CD4-positive, alpha-beta memory T cell (primary cell): ENCODE data around the gene IGFBP1. TPM values are rescaled to one million over a fixed set of nuclear protein-coding genes. Genes with fewer than 3 reads are reported as not detected.
"Not testable (repeated sequence)": the region's sequence is repeated elsewhere in the genome, so short reads cannot be mapped to it uniquely, and the experiment has no call there.

Experiments used
- CTCF ChIA-PET: fragments of 350-600 bp; sonication (Branson Sonifier 250); formaldehyde crosslinking; loops from one replicate; lab custom pipeline; 2021; ENCODE audit warnings: inconsistent platforms; ENCODE audit not compliant: partially characterized antibody; lab: Charles Lee
- POLR2A ChIA-PET: fragments of 350-600 bp; sonication (Branson Sonifier 250); formaldehyde crosslinking; loops from one replicate; lab custom pipeline; 2021; ENCODE audit not compliant: partially characterized antibody; lab: Charles Lee
- DNase-seq, 5 donors: peaks; one replicate each; pipeline versions ENCODE4 v3.0.0 to v3.0.0-alpha.2; 2020 to 2022; ENCODE audit warnings: mixed read lengths in 1 of 5
- H3K27ac ChIP-seq: one replicate; pipeline ENCODE4 v1.7.0; 2013; ENCODE audit warnings: low read depth, low read length
- H3K27me3 ChIP-seq: 2 replicates; pipeline ENCODE4 v1.7.0; 2013; ENCODE audit warnings: mild to moderate bottlenecking, low read length, moderate library complexity; ENCODE audit not compliant: insufficient read depth
- H3K36me3 ChIP-seq: 2 replicates; pipeline ENCODE4 v1.7.0; 2013; ENCODE audit warnings: mild to moderate bottlenecking, low read length, moderate library complexity; ENCODE audit not compliant: insufficient read depth
- H3K4me1 ChIP-seq: 2 replicates; pipeline ENCODE4 v1.7.0; 2013; ENCODE audit warnings: mild to moderate bottlenecking, low read length, moderate library complexity; ENCODE audit not compliant: insufficient read depth
- H3K4me3 ChIP-seq, 2 donors: one replicate each; pipeline ENCODE4 v1.7.0; 2013; ENCODE audit warnings: low read length in 2 of 2, mild to moderate bottlenecking in 1 of 2
- H3K9me3 ChIP-seq, 2 donors: one replicate each; pipeline ENCODE4 v1.7.0; 2013; ENCODE audit warnings: low read length in 2 of 2, control low read depth in 1 of 2; ENCODE audit not compliant: control insufficient read depth in 1 of 2
- H3K27ac Mint-ChIP-seq, 7 donors: one replicate each; pipeline ENCODE4 v1.8.0; 2020 to 2021; ENCODE audit warnings: mixed read lengths in 7 of 7, mild to moderate bottlenecking in 6 of 7, inconsistent platforms in 3 of 7, moderate library complexity in 3 of 7
- H3K27me3 Mint-ChIP-seq, 2 donors: one replicate each; pipeline ENCODE4 v1.8.0; 2020 to 2021; ENCODE audit warnings: mixed read lengths in 2 of 2
- H3K36me3 Mint-ChIP-seq, 2 donors: one replicate each; pipeline ENCODE4 v1.8.0; 2020 to 2021; ENCODE audit warnings: mixed read lengths in 2 of 2, inconsistent platforms in 1 of 2, mild to moderate bottlenecking in 1 of 2
- H3K4me1 Mint-ChIP-seq, 4 donors: one replicate each; pipeline ENCODE4 v1.8.0; 2020 to 2021; ENCODE audit warnings: mixed read lengths in 4 of 4, mild to moderate bottlenecking in 1 of 4
- H3K4me3 Mint-ChIP-seq, 8 donors: one replicate each; pipeline ENCODE4 v1.8.0; 2020 to 2021; ENCODE audit warnings: mixed read lengths in 8 of 8, mild to moderate bottlenecking in 7 of 8, moderate library complexity in 6 of 8, inconsistent platforms in 3 of 8
- H3K9me3 Mint-ChIP-seq, 8 donors: one replicate each; pipeline ENCODE4 v1.8.0; 2020 to 2021; ENCODE audit warnings: mixed read lengths in 8 of 8, mild to moderate bottlenecking in 5 of 8, inconsistent platforms in 3 of 8, moderate library complexity in 1 of 8
- intact Hi-C: fragments of 100-400 bp; cut with micrococcal nuclease; formaldehyde crosslinking; loops from one replicate; pipeline ENCODE4 v1.15.1; 2023
- polyA plus RNA-seq, 2 donors: library from polyadenylated mRNA; unstranded; fragments of 300-500 nt; fragmentation: Illumina TruSeq; gene quantifications; one replicate each; pipeline ENCODE4 v1.2.3, GENCODE V29; 2021
- total RNA-seq, 2 experiments: library from RNA; stranded (reverse); gene quantifications; one replicate each; pipeline ENCODE4 v1.2.3, GENCODE V29; 2021

Gene IGFBP1
- total and polyA plus RNA-seq, 4 experiments from 2014 or later = not detected

DNA sequence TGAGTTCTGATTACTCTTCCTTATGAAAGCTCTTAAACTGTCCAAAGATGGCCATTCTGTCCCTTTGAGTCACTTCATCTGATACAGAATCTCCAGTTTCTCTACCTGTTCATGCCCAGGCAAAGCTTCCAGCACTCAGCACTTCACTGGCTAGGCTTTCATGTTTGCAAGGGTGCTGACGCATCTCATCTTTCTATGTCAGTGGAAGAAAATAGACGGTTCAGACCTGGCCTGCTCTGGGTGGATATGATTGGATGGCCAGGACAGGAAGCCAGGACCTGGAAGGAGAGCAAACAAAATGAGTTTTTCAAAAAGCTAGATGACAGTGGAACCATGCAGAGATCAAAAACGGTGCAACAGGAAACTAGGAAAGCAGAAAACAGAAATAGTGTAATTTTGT is 32.6 kb upstream of the IGFBP1 start:
- DNase-seq, H3K27ac Mint-ChIP-seq, H3K9me3 Mint-ChIP-seq, H3K9me3 ChIP-seq, H3K4me1 ChIP-seq, H3K4me3 Mint-ChIP-seq, H3K36me3 Mint-ChIP-seq, H3K36me3 ChIP-seq, H3K27ac ChIP-seq, POLR2A ChIA-PET, H3K4me1 Mint-ChIP-seq, H3K27me3 ChIP-seq, H3K4me3 ChIP-seq, CTCF ChIA-PET: not testable (repeated sequence)
- intact Hi-C loops = loop anchor here (2.0 kb wide), 1 partner anchor 595 kb away; no protein-coding TSS in a partner anchor
- peaks cover 11 to 17% of the 10 kb centered on the region in 2 donors for H3K27me3 Mint-ChIP-seq

DNA sequence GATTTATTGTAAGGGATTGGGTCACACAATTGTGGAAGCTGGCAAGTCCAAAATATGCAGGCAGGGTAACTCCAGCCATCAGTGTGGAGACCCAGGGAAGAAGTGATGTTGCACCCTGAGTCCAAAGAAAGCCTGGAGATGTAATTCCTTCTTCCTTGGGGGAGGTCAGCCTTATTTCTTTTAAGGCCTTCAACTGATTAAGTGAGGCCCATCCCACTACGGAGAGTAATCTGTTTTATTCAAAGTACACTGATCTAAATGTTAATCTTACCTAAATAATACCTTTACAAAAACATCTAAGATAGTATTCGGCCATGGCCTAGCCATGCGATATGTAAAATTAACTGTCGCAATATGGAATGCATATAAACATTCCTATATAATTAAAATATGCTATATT is 31.4 kb upstream of the IGFBP1 start:
- H3K4me3 Mint-ChIP-seq, H3K4me3 ChIP-seq, H3K36me3 ChIP-seq, H3K27ac Mint-ChIP-seq, H3K4me1 ChIP-seq, H3K36me3 Mint-ChIP-seq, POLR2A ChIA-PET, DNase-seq, H3K27me3 ChIP-seq, intact Hi-C loops, H3K9me3 ChIP-seq, H3K9me3 Mint-ChIP-seq, H3K4me1 Mint-ChIP-seq, H3K27ac ChIP-seq: not testable (repeated sequence)
- CTCF ChIA-PET = interaction anchor here (0.6 kb wide), 1 partner anchor 15 kb away, joined by 3 read pairs; no protein-coding TSS in a partner anchor
- H3K27me3 Mint-ChIP-seq = peaks cover 14 to 20% of the 10 kb centered on the region in 2 donors

GRCh38 chr7:45863715-45864114 is 24.6 kb upstream of the IGFBP1 start:
- Histone ChIP-seq H3K27ac (no peak overlapping the region), H3K36me3 (no peaks in the 10 kb centered on the region), H3K4me1 (no peaks in the 10 kb centered on the region), H3K4me3 (no peak overlapping the region), H3K9me3 (no peaks in the 10 kb centered on the region), H3K27me3 (no peaks in the 10 kb centered on the region)
- no peaks in the 10 kb centered on the region for H3K4me1 Mint-ChIP-seq
- no peak overlapping the region for H3K4me3 Mint-ChIP-seq
- intact Hi-C loops = no loop called here
- H3K27me3 Mint-ChIP-seq = peaks cover 14 to 18% of the 10 kb centered on the region in 2 donors
- no peaks in the 10 kb centered on the region for H3K9me3 Mint-ChIP-seq
- no peaks in the 10 kb centered on the region for H3K36me3 Mint-ChIP-seq
- no peak overlapping the region for H3K27ac Mint-ChIP-seq
- ChIA-PET CTCF (interaction anchor here (1.2 kb wide), 1 partner anchor 9 kb away, joined by 4 read pairs; no protein-coding TSS in a partner anchor), POLR2A (no interaction called here)
- no peak for DNase-seq

GRCh38 chr7:45865594-45866410 is 22.5 kb upstream of the IGFBP1 start:
- POLR2A ChIA-PET = no interaction called here
- no peak for DNase-seq
- no peak overlapping the region for H3K4me3 Mint-ChIP-seq
- peaks cover 0 to 3% (median 0%) of the 10 kb centered on the region in 8 donors for H3K9me3 Mint-ChIP-seq
- H3K36me3 ChIP-seq = no peaks in the 10 kb centered on the region
- no peaks in the 10 kb centered on the region for H3K9me3 ChIP-seq
- intact Hi-C loops = no loop called here
- H3K4me1 Mint-ChIP-seq = no peaks in the 10 kb centered on the region
- H3K27ac ChIP-seq = no peak overlapping the region
- H3K27me3 Mint-ChIP-seq = peaks cover 10 to 17% of the 10 kb centered on the region in 2 donors
- no peak overlapping the region for H3K27ac Mint-ChIP-seq
- CTCF ChIA-PET = interaction anchor here (1.5 kb wide), 1 partner anchor 12 kb away, joined by 5 read pairs; no protein-coding TSS in a partner anchor
- H3K4me3 ChIP-seq = no peak overlapping the region
- H3K27me3 ChIP-seq = no peaks in the 10 kb centered on the region
- H3K36me3 Mint-ChIP-seq = no peaks in the 10 kb centered on the region
- H3K4me1 ChIP-seq = no peaks in the 10 kb centered on the region

DNA sequence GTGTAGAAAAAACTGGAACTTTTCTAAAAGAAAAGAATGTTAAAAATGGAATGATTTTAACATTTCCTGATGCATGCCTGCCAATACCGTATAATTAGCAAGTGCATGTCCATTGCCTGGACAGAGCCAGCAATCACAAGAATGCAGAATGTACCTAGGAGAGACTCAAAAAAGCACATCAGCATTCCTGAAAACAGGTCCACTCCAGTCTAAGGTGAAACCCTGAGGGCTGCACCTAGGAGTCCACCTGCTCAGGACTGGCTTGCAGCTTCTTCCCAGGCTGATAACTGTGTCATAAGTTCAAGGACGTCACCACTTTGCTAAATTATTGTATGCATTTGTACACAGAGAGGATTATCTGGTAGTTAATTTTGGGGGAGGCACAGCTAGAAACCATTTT is 20.8 kb upstream of the IGFBP1 start:
- intact Hi-C loops = no loop called here
- Histone ChIP-seq H3K36me3 (no peaks in the 10 kb centered on the region), H3K4me3 (no peak overlapping the region), H3K27ac (no peak overlapping the region), H3K9me3 (no peaks in the 10 kb centered on the region), H3K27me3 (no peaks in the 10 kb centered on the region), H3K4me1 (no peaks in the 10 kb centered on the region)
- CTCF ChIA-PET = no interaction called here
- Mint-ChIP-seq H3K27me3 (peaks cover 4 to 15% of the 10 kb centered on the region in 2 donors), H3K4me1 (no peaks in the 10 kb centered on the region), H3K4me3 (no peak overlapping the region), H3K9me3 (peaks cover 0 to 3% (median 0%) of the 10 kb centered on the region in 8 donors), H3K36me3 (no peaks in the 10 kb centered on the region), H3K27ac (no peak overlapping the region)
- POLR2A ChIA-PET = no interaction called here
- DNase-seq = no peak

GRCh38 chr7:45869426-45869825 is 18.9 kb upstream of the IGFBP1 start:
- Histone ChIP-seq H3K4me3 (no peak overlapping the region), H3K27me3 (no peaks in the 10 kb centered on the region), H3K27ac (no peak overlapping the region), H3K36me3 (no peaks in the 10 kb centered on the region), H3K4me1 (no peaks in the 10 kb centered on the region), H3K9me3 (no peaks in the 10 kb centered on the region)
- intact Hi-C loops = no loop called here
- POLR2A ChIA-PET = no interaction called here
- H3K36me3 Mint-ChIP-seq = no peaks in the 10 kb centered on the region
- DNase-seq = no peak
- H3K27ac Mint-ChIP-seq = no peak overlapping the region
- H3K27me3 Mint-ChIP-seq = peaks cover 3 to 12% of the 10 kb centered on the region in 2 donors
- no peak overlapping the region for H3K4me3 Mint-ChIP-seq
- CTCF ChIA-PET = no interaction called here
- H3K9me3 Mint-ChIP-seq = peaks cover 0 to 3% (median 0%) of the 10 kb centered on the region in 8 donors
- H3K4me1 Mint-ChIP-seq = no peaks in the 10 kb centered on the region

DNA sequence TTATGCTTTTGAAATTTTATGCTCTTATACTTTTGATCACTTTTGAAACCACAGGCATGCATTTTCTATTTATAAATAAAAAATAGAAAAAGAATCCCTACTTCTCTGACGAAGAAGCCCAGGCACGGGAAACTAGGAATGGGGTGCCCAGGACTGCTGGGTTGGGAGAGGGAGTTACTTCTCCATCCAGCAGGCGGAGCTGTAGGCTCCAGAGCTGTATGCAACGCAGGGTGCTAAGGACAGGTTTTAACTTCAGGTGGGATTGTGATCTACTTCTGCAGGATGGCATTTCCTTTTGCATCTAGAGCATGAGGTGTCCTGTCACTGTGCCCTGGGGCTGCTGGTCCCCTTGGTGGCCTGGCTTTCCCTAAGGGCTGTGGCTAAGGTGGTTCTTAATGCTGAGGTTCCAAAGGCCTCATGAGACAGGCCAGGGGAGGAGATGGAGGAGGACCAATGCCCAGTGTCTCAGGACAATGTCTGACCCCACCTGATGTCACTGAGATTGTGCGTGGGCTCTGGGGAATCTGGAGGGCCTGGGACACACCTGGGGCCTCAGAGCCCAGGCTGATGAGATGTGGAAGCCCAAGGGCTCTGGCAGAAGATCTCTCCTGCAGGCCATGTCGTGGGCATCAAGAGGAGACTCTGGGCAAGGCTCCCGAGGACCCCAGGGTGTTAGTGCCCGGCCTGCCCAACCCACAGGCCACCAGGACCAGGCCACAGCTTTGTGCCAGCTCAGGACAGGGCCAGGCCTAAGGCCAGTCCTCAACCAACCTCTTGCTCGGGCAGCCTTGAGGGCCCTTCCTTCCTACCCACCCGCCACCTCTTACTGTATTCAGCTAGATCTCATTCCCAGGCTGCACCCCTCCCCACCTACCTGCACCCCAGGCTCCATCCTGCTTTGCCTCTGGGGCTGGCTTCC is 15.9 kb upstream of the IGFBP1 start:
- intact Hi-C loops = no loop called here
- no peaks in the 10 kb centered on the region for H3K27me3 ChIP-seq
- no peak overlapping the region for H3K4me3 Mint-ChIP-seq

More for the DNA sequence above, 15.9 kb upstream of the IGFBP1 start:
- H3K36me3 ChIP-seq = no peaks in the 10 kb centered on the region
- Mint-ChIP-seq H3K9me3 (peaks cover 0 to 3% (median 0%) of the 10 kb centered on the region in 8 donors), H3K27me3 (peaks cover 3 to 8% of the 10 kb centered on the region in 2 donors), H3K27ac (no peak overlapping the region), H3K4me1 (no peaks in the 10 kb centered on the region), H3K36me3 (no peaks in the 10 kb centered on the region)
- H3K4me3 ChIP-seq = no peak overlapping the region
- H3K9me3 ChIP-seq = no peaks in the 10 kb centered on the region
- ChIA-PET POLR2A (no interaction called here), CTCF (interaction anchor here (0.7 kb wide), 1 partner anchor 15 kb away, joined by 3 read pairs; no protein-coding TSS in a partner anchor)
- no peaks in the 10 kb centered on the region for H3K4me1 ChIP-seq
- DNase-seq = no peak
- H3K27ac ChIP-seq = no peak overlapping the region
